ENCODE results near the gene PPFIA1. TPM values are rescaled to one million over a fixed set of nuclear protein-coding genes. Genes with fewer than 3 reads are reported as not detected.

The PPFIA1 gene
- total RNA-seq, 1 experiment from 2014 or later, result 63.4 TPM

DNA sequence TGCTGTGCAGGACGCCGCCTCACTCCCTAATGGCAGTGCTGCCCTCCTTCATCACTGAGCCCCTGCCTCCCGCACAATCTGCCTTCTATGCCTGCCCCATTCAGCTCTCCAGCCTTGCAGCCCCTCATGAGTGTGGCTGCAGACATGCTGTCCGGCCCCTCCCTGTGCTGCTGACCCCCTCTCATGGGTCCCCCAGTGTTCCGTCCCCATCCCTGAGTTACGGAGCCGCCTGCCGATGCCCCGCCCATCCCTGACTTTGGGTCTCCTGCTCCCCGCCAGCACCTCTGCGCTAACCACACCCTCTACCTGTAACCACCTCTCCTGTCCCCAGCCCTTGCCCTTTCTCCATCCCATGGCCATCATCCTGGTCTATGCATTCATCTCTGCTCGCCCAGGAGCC is 161.1 kb downstream of the PPFIA1 start:
- H3K79me1 ChIP-seq (ENCODE audit: insufficient read depth, low read depth, low read length, poor library complexity, severe bottlenecking), result no peaks in the 10 kb centered on the region
- H3K14ac ChIP-seq (ENCODE audit: insufficient read depth, low read length), result no peak overlapping the region
- no peak overlapping the region for H3K4ac ChIP-seq (ENCODE audit: low read depth, low read length)
- no peak for TF ChIP-seq CTCF (conservative IDR thresholded peaks at IDR 0.05)
- no peak overlapping the region for H3T11ph ChIP-seq (ENCODE audit: low read length)
- H3K9me3 Mint-ChIP-seq, result no peaks in the 10 kb centered on the region
- H3K23me2 ChIP-seq (ENCODE audit: insufficient read length, low read depth, low read length, poor library complexity, severe bottlenecking), result no peaks in the 10 kb centered on the region
- H2BK12ac ChIP-seq (ENCODE audit: insufficient read length, low read depth, low read length), result no peak overlapping the region
- H3K27ac Mint-ChIP-seq, result peak overlapping the region in 1 of 3 experiments; percentile 35; a peak in 1 of 7 replicates
- H3K4me3 Mint-ChIP-seq, result no peak overlapping the region
- no peak overlapping the region for H2BK5ac ChIP-seq (ENCODE audit: insufficient read length, low read length)
- H3K27ac ChIP-seq (ENCODE audit: insufficient read length, low read depth, low read length), result no peak overlapping the region
- H3K27me3 Mint-ChIP-seq (ENCODE audit: low read depth), result no peaks in the 10 kb centered on the region; the same call in 1 of the 2 replicates
- no peak overlapping the region for H2BK20ac ChIP-seq (ENCODE audit: low read depth, low read length, poor library complexity, severe bottlenecking)
- WGBS (ENCODE audit: extremely low coverage, insufficient read length, low lambda C conversion rate), result no CpG with 5 or more reads among the region's 12 CpGs
- no peaks in the 10 kb centered on the region for H3K27me3 ChIP-seq (ENCODE audit: insufficient read depth, low read length)
- H3K9me3 ChIP-seq (ENCODE audit: control insufficient read depth, low read depth, low read length), result no peaks in the 10 kb centered on the region
- H4K20me1 ChIP-seq (ENCODE audit: control insufficient read depth, insufficient read depth, insufficient read length), result no peaks in the 10 kb centered on the region
- H2BK15ac ChIP-seq (ENCODE audit: low read depth, low read length), result no peak overlapping the region
- H2AFZ ChIP-seq (ENCODE audit: low read length), result no peak overlapping the region
- no peaks in the 10 kb centered on the region for H3K4me1 ChIP-seq (ENCODE audit: insufficient read depth, low read length)
- no peak overlapping the region for H3K9ac ChIP-seq (ENCODE audit: extremely low read depth, insufficient read length, low read length)
- no peak overlapping the region for H3K18ac ChIP-seq (ENCODE audit: insufficient read length, low read depth, low read length)
- H3K79me2 ChIP-seq (ENCODE audit: insufficient read depth, low read length), result no peaks in the 10 kb centered on the region
- peaks cover 8 to 10% of the 10 kb centered on the region in 2 experiments for H3K4me1 Mint-ChIP-seq
- H3K36me3 Mint-ChIP-seq (ENCODE audit: insufficient read depth in 1 of 3, low read depth in 3 of 3), result peaks cover 48 to 94% (median 91%) of the 10 kb centered on the region in 3 experiments; a peak in 6 of 7 replicates
- H3K23ac ChIP-seq (ENCODE audit: insufficient read length, low read depth, low read length), result no peak overlapping the region
- DNase-seq, result no peak
- H3K56ac ChIP-seq (ENCODE audit: insufficient read length, low read depth, low read length), result no peak overlapping the region
- no peak overlapping the region for H3K4me2 ChIP-seq (ENCODE audit: insufficient read depth, insufficient read length, low read length)
- H4K8ac ChIP-seq (replicated peaks; ENCODE audit: insufficient read length, low read depth, low read length), result no peak overlapping the region
- no peak overlapping the region for H2AK5ac ChIP-seq (ENCODE audit: insufficient read length, low read length)
- no peak overlapping the region for H2BK120ac ChIP-seq (ENCODE audit: low read depth, low read length, poor library complexity, severe bottlenecking)
- no peak overlapping the region for H4K91ac ChIP-seq (ENCODE audit: insufficient read length, low read depth, low read length)
- H4K5ac ChIP-seq (ENCODE audit: insufficient read length, low read depth, low read length), result no peak overlapping the region

All from H9 (cell line).